Measurements from ENCODE around the gene COL6A3.

Gene COL6A3

GRCh38 chr2:237280939-237281338 lies 133.0 kb downstream of the COL6A3 start:
- no peak overlapping the region for H3K4me3 ChIP-seq (replicated peaks; ENCODE audit: low read depth, low read length)
- DNase-seq (ENCODE audit: extremely low read depth, low read depth): no peak
- TF ChIP-seq CTCF (IDR thresholded peaks at IDR 0.05; ENCODE audit: low read depth, low read length, missing control alignments): no peak

- DNase-seq (ENCODE audit: extremely low read depth, low read depth): peak; percentile 99
- no peak overlapping the region for H3K4me3 ChIP-seq (replicated peaks; ENCODE audit: low read depth, low read length)
- TF ChIP-seq CTCF (IDR thresholded peaks at IDR 0.05; ENCODE audit: low read depth, low read length, missing control alignments): peak; percentile 6
Observed at GRCh38 chr2:237280229-237280628, 133.7 kb downstream of the COL6A3 start.

GRCh38 chr2:237279012-237279768 lies 134.8 kb downstream of the COL6A3 start:
- no peak overlapping the region for H3K4me3 ChIP-seq (replicated peaks; ENCODE audit: low read depth, low read length)
- DNase-seq (ENCODE audit: extremely low read depth, low read depth): no peak
- TF ChIP-seq CTCF (IDR thresholded peaks at IDR 0.05; ENCODE audit: low read depth, low read length, missing control alignments): no peak

- no peak for TF ChIP-seq CTCF (IDR thresholded peaks at IDR 0.05; ENCODE audit: low read depth, low read length, missing control alignments)
- DNase-seq (ENCODE audit: extremely low read depth, low read depth): no peak
- H3K4me3 ChIP-seq (replicated peaks; ENCODE audit: low read depth, low read length): no peak overlapping the region
Observed at GRCh38 chr2:237278568-237278967, 135.4 kb downstream of the COL6A3 start.

- no peak for TF ChIP-seq CTCF (IDR thresholded peaks at IDR 0.05; ENCODE audit: low read depth, low read length, missing control alignments)
- no peak overlapping the region for H3K4me3 ChIP-seq (replicated peaks; ENCODE audit: low read depth, low read length)
- no peak for DNase-seq (ENCODE audit: extremely low read depth, low read depth)
Observed at GRCh38 chr2:237276716-237277490, 137.1 kb downstream of the COL6A3 start.
